GM18909 (cell line): Measurements from ENCODE around the gene VAPA.

Experiments used
- ATAC-seq: cut with Tn5 transposase; IDR thresholded peaks from one replicate; pipeline ENCODE4 v1.9.1; 2021; ENCODE audit warnings: mild to moderate bottlenecking; ENCODE audit not compliant: unreplicated experiment, poor library complexity

VAPA gene

GRCh38 chr18:9965711-9966624 is 52.2 kb downstream of the VAPA start:
- no peak for ATAC-seq

- ATAC-seq: no peak
Observed at GRCh38 chr18:9968081-9968848, 54.4 kb downstream of the VAPA start.

DNA sequence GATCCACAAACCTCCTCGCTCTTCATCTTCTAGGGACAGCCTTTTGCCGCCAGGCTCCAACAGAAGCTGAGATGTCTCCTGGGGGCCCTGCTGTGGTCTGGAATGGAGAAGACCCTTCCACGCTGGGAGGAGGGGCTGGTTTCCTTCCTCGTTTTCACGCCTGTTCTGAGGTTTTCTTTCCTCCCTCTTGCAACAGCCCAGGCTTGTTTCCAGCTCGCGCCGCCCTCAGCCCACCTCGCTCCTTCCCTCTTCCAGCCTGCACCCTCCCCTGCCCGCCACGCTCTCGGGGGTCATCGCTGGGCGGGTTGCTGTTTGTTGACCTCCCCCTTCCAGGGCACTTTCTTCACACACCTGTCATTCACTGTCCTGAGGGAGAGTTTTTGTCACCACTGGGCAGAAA is 55.4 kb downstream of the VAPA start:
- ATAC-seq: no peak

DNA sequence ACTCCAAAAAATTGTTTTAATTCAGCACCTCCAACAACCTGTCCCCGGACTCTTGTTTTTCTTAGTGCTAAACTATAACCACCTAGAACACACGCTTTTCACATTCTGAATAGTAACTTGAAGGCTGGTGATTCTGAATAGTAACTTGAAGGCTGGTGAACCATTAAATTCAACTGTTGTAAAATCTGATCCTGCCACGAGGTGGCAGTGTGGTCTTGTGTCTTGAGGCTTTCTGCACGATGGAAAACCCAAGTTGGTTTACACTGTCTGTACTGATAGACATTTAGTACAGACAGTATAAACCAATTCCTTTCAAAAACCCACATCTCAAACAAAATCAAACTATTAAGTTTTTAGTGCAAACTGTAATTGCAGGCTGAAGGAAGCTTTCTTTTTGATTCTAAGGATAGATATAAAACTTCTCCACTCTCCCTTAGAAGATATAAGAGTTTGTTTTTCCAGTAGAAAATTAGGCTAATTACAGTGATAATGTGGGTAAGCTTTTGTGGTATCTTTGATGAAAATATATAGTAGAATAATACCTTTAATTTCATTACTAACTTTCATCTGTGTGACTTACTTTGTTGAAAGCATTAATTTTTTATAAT is 57.6 kb downstream of the VAPA start:
- ATAC-seq: no peak

DNA sequence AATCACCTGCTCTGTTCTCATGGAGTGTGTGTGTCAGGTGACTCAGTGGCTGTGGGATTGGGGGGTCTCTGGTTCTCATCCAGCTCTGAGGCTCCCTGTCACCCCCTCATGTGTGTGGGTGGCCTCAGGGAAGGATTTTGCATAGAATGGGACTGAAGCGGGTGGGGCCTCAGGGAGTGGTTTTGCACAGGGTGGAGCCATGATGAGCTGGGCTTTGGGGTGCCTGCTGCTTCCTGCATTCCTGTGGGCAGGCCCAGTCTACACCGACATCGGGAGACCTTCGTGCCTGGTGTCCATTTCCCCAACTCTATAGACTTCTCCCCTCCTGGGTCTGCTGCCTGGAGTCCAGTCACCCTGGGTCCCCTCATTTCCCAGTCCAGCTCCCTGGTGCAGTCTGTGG is 59.7 kb downstream of the VAPA start:
- ATAC-seq: no peak

GRCh38 chr18:9974279-9974915 is 60.6 kb downstream of the VAPA start:
- no peak for ATAC-seq

- ATAC-seq: no peak
Observed at GRCh38 chr18:9975658-9976057, 61.8 kb downstream of the VAPA start.

GRCh38 chr18:9982711-9983110 is 68.9 kb downstream of the VAPA start:
- ATAC-seq: no peak

- no peak for ATAC-seq
Observed at GRCh38 chr18:9984080-9984479, 70.3 kb downstream of the VAPA start.

DNA sequence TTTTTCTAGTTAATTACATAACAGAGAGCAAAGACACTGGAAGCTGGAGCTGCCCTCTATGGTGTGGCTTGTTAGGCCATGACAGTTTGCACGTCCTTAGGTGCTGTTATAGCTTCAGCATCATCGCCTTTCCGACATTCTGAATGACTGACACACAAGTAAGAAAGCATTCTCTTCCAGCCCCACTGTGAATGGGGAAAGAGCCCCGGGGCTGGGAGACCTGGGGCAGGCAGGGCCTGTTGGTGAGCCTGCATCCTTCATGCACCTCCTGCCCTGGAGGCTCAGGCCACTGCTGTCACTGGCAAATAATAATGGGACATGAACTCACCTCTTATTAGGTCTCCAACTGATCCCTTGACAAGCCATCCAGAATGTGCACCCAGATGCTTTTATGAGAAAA is 71.8 kb downstream of the VAPA start:
- ATAC-seq: no peak

GRCh38 chr18:9986156-9986930 is 72.5 kb downstream of the VAPA start:
- ATAC-seq: no peak

GRCh38 chr18:9987345-9987744 is 73.5 kb downstream of the VAPA start:
- ATAC-seq: no peak

- no peak for ATAC-seq
Observed at GRCh38 chr18:9987931-9988330, 74.1 kb downstream of the VAPA start.

DNA sequence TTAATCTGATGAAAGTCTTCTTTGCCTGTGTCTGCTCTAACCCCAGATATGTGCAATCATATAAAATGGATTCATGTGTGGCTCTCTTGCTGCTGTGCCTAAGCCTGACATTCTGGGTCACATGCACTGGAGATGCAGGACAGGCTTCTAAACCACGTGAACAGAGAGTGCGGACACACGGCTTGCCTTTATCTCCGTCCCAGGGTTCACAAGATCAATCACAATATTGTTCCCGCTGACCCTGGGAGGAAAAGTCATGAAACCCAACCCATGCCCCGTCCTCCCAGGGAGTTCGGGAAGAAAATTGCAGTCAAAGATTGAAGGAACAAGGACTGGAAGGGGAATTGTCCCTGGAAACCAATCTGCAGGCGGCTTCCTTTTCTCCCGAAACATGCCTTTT is 74.8 kb downstream of the VAPA start:
- ATAC-seq: no peak

GRCh38 chr18:9989481-9989880 is 75.7 kb downstream of the VAPA start:
- no peak for ATAC-seq

DNA sequence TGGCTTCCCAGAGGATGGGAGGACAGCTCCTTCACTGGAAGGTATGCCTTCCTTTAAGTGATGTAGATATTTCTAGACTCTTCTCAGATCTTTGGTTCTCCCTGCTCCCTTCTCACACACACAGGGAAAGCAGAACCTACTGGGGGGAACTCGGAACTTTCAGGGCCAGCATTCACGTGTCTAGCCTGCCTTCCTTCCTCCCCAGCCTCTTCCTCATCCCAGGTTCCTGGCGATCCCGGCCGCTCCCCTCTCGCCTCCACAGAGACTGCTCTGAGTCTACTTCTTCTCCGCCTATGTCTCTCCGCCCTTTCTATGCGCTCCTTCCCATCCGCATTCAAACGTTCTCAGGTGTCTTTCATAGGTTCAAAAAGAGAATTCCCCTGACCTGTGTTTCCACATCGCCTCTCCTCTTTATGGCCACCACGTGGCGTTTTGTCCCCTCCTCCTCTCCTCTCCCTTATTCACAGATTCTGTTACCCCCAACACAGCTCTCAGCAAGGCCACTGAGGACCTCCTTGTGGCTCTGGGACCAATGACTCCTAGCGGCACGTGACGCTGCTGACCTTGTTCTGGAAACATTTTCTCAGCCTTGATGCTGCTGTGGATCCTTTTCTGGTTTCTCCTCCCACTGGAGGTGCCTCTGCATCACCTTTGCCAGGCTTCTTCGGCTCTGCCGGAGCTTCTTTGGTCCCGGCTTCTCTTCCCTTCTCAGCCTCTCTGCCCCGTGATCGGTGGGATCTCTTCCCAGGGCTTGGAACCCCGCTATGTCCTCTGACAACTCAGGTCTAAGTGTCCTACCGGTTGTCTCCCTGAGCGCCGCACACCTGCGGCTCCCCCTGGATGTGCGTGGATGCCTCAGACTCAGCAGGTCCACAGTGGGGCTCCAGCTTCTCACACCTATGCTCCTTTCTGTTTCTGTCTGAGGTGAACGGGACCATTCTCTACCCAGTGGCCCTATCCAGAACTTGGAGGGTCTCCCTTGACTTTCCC is 77.5 kb downstream of the VAPA start:
- ATAC-seq: no peak

- ATAC-seq: no peak
Observed at GRCh38 chr18:9992300-9992972, 78.6 kb downstream of the VAPA start.

DNA sequence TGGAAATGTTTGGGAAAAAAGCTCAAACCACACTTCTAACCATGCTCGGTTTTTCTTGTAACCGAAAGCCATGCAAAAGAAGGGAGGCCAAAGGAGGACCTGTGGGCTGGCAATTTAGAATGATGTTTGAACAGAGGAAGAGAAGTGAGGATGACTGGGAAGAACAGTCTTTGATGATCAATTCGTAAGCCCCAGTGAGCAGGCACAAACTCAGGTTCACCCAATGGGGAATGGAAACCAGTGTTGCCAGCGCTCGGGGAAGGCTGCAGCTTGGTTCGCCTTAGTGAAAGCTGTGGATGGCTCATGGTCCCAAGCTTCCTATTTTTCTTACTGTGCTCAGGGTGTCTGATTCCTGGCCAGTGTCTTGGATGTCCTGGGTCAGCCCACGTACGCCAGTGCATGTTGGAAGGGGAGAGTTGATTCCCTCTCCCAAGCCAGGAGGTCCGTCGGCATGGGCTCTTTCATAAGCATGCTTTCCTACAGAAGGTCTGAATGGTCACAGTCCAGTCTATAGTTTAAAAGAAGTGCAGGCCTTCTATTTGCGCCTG is 79.2 kb downstream of the VAPA start:
- no peak for ATAC-seq
